HG03196 (cell line): Measurements from ENCODE around the gene FSTL4.
A peak's percentile ranks its signal among the peaks of the same experiment; 100 is the strongest.
"Not testable (repeated sequence)": the region's sequence is repeated elsewhere in the genome, so short reads cannot be mapped to it uniquely, and the experiment has no call there.

Source experiments
- ATAC-seq: cut with Tn5 transposase; IDR thresholded peaks from one replicate; pipeline ENCODE4 v1.9.1; 2021; ENCODE audit not compliant: unreplicated experiment

FSTL4 gene

GRCh38 chr5:133556551-133556950 is 55.8 kb downstream of the FSTL4 start:
- ATAC-seq = no peak

DNA sequence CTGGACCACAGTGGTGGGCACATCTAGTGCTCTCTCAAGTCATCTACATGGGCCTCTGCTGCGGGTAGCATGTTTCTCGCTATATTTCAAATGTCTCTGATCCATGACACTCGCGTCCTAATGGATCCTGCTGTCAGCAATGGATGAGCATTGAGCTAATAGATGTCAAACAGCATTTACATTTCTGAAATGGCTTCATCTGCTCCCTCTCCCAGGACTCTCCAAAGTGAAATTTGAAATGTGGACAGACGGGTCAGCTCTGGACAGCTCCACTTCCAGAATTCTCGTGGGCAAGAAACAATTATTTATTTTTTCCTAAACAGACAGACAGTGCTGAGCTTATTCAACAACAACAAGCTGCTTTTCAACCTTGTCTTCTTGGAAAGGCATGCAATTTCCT is 58.1 kb downstream of the FSTL4 start:
- ATAC-seq = no peak

DNA sequence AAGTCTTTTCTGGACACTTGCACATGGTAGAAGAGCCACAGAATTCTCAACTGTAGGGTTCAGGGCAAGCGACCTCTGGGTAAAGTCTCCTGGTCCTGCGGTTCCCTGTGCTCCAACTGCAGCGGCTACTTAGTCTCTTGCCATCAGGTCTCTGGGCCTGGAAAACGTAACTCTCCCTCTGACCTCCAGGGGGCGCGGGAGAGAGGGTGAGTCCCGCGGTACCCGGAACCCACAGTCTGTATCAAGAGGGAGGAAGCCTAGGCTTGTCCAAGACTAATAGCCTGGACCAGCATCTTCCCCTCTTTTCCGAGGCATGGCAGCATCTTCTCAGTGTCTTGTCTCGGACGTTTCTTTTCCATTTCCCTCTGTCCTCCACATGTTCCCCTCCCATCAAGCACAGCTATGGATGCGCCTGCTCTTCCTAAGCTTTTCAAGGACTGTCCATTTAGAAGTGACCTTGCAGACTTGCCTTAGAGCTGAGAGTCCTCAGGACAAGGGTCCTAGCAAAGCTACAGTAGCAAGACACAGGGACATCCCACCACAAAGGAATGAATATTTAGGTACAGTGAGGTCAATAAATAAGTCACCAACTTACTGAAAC is 59.3 kb downstream of the FSTL4 start:
- ATAC-seq = no peak

DNA sequence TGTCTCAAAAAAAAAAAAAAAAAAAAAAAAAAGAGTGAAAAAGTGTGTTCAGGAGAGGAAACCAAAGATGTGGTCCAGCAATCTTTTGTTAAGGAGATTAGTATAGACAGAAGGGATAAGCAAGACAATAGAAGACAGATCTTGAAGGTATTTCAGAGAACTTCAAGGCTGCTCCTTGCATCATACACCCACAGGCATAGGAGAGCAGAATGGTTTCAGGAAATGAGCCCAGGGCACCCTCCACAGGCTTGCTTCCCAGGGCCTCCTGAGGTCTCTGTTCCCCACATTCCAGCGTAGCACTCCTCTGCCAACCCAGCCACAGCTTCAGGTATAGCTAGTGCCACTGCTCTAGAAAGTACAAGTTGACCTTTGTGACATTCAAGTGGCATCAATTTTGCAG is 65.8 kb downstream of the FSTL4 start:
- ATAC-seq = no peak

DNA sequence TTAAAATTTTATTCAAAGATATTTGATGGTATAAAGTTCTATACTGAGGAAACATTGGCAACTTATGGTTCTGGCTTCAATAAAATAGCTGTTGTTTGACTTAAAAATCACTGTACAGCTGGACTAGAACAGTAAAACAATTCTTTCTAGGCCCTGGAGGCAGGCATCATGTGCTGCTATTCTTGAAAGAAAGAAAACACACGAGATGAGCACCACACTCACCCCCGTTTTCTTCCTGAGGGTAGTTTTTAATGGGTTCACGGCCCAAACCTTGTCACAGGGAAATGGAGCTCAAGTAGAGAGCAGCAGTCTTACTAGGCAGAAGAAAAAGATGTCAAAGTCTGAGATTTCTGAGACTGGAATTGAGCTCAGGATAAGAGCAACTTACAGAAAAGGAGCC is 68.0 kb downstream of the FSTL4 start:
- ATAC-seq = no peak

GRCh38 chr5:133539818-133540217 is 72.5 kb downstream of the FSTL4 start:
- no peak for ATAC-seq

GRCh38 chr5:133538718-133539117 is 73.6 kb downstream of the FSTL4 start:
- ATAC-seq = no peak

DNA sequence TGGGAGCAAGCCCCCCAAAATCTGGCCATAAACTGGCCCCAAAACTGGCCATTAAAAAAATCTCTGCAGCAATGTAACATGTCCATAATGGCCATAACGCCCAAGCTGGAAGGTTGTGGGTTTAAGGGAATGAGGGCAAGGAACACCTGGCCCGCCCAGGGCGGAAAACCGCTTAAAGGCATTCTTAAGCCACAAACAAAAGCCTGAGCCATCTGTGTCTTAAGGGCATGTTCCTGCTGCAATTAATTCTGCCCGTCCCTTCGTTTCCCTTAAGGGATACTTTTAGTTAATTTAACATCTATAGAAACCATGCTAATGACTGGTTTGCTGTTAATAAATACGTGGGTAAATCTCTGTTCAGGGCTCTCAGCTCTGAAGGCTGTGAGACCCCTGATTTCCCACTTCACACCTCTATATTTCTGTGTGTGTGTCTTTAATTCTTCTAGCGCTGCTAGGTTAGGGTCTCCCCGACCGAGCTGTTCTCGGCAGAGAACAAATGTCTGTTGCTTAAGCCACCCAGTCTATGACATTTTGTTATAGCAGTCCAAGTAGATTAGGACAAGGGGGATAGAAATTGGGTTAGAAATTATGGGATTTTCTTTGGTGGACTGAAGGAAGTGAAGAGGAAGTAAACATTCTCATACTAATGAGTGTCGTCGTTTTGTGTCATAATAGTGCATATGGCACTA is 77.0 kb downstream of the FSTL4 start:
- ATAC-seq = not testable (repeated sequence)

DNA sequence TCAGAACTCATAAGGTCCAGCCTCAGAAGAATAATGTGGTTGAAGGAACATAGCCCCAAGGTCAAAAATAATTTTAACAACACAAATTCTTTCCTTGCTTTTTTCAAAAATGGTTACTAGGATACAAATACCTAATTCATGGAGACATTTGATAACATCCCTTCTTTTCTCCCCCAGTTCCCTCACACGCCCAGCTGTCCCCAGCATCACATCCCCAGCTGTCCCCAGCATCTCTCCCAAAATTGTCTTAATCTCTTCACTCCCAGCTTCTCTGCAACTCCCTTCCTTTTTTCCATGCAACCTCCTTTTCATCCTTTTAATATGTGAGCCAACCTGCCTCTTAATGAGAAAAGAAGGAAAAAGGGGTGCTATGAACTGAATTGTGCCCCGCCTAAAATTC is 77.8 kb downstream of the FSTL4 start:
- ATAC-seq = no peak

- ATAC-seq = no peak
These were observed 78.8 kb downstream of the FSTL4 start for GRCh38 chr5:133533541-133533940.

GRCh38 chr5:133531594-133531993 is 80.7 kb downstream of the FSTL4 start:
- no peak for ATAC-seq

DNA sequence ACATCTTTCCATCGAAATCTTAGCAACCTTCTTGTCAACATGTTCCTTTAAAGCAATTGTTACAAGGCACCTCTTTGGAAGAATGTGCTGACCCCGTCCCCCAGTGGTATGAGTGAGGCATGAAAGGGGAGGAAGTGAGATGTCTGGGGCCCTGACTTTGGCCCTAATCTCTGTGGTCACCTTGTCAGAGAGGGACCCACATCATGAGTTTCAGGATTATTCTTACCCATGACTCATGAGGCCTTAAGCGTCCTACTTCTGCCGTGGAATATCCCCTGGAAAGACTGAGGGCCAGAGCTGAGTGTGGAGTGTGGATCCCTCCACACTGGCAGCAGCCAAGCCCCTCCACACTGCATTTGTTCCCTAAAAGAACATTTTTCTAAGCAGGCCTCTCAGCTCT is 81.2 kb downstream of the FSTL4 start:
- peak; percentile 49 for ATAC-seq

GRCh38 chr5:133530270-133530669 is 82.1 kb downstream of the FSTL4 start:
- no peak for ATAC-seq

DNA sequence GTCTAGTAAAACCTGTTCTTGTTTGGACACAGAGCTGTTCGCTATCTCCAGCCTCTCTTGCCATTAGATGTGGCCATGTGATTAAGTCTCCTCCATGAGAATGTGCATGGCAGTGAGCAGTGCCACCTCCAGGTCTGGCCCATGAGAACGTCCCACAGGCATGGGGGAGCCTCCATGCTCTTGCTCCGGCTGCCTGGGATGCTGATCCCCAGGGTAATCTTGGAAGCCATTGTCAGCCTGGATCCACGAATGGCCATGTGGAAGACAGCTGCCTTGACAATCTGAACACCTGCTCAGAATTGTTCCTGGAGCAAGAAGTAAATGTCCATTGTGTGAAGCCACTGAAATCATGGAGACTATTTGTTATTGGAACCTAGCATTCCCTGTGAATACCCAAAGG is 83.5 kb downstream of the FSTL4 start:
- ATAC-seq = no peak

GRCh38 chr5:133527311-133527710 is 85.0 kb downstream of the FSTL4 start:
- ATAC-seq = no peak

GRCh38 chr5:133526368-133526767 is 86.0 kb downstream of the FSTL4 start:
- no peak for ATAC-seq

DNA sequence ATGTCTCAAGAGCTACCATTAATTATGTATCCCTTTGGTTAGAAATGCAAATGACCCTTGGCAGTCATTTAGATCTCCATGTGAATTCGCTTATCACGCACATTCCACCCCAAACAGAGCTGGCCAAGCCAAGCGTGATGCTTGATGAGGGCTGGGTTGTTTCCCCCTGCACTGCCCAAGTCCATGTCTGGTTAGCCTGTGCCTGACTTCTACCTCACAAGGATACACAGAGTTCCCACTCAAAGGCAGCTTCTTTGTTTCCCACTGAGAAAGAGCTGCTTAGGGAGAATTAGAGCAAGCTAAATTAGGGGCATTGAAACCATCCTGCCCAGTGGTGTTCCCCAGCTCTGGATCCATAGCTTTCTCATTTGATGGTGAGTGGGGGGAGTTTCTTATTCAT is 87.2 kb downstream of the FSTL4 start:
- ATAC-seq = no peak

DNA sequence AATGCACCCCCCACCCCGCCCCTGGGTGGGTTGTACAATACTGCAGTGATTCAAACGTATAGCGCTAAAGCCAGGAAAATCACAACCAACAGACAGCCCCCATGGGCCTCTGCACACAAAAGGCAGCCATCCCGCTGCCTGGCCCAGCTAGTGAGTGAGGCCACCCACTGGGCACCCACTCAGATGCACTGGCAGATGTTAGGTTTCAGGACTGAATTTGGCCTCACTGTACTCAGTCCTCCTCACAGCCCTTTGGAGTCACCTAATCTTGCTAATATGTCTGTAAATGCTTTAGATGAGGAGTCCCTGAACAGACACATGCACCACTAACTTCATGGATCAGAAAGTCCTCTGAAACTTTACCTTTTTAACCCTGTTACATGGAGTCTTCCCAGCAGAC is 87.7 kb downstream of the FSTL4 start:
- ATAC-seq = no peak

- ATAC-seq = no peak
These were observed 88.3 kb downstream of the FSTL4 start for GRCh38 chr5:133523961-133524586.

GRCh38 chr5:133523013-133523658 is 89.2 kb downstream of the FSTL4 start:
- no peak for ATAC-seq

GRCh38 chr5:133521801-133522200 is 90.5 kb downstream of the FSTL4 start:
- ATAC-seq = no peak
